Brain microvascular endothelial cell (primary cell): ENCODE results near the gene YBX2.
A peak's percentile ranks its signal among the peaks of the same experiment; 100 is the strongest.

Experiments
- DNase-seq: peaks from one replicate; pipeline ENCODE4 v3.0.0-alpha.2; 2020
- H3K27ac ChIP-seq: fragments of 250-450 bp; sonication (Bioruptor Pico); 2 replicates; pipeline ENCODE4 v1.5.1; 2020; ENCODE audit warnings: mild to moderate bottlenecking, moderate library complexity
- H3K27me3 ChIP-seq: fragments of 250-450 bp; sonication (Bioruptor Pico); replicated peaks from 2 replicates; pipeline ENCODE4 v1.5.1; 2020; ENCODE audit warnings: mild to moderate bottlenecking
- H3K36me3 ChIP-seq: fragments of 250-450 bp; sonication (Bioruptor Pico); replicated peaks from 2 replicates; pipeline ENCODE4 v1.5.1; 2020; ENCODE audit warnings: mild to moderate bottlenecking
- H3K4me3 ChIP-seq: 2 replicates; pipeline ENCODE4 v1.5.1; 2011; ENCODE audit warnings: low read depth, mild to moderate bottlenecking, control low read depth, low read length, moderate library complexity
- in situ Hi-C: cut with HindIII; loops from 2 replicates; pipeline ENCODE4 v1.10.0; 2017; ENCODE audit warnings: low sequenced_read_pairs, low pct_ligation_motif_present
- TF ChIP-seq, protein P1 (sequence below): IDR thresholded peaks from 2 replicates; pipeline ENCODE4 v1.5.1; 2011; ENCODE audit warnings: low read depth, mild to moderate bottlenecking, moderate library complexity, low read length, control low read depth, inconsistent platforms; ENCODE audit errors: missing control alignments

The YBX2 gene

DNA sequence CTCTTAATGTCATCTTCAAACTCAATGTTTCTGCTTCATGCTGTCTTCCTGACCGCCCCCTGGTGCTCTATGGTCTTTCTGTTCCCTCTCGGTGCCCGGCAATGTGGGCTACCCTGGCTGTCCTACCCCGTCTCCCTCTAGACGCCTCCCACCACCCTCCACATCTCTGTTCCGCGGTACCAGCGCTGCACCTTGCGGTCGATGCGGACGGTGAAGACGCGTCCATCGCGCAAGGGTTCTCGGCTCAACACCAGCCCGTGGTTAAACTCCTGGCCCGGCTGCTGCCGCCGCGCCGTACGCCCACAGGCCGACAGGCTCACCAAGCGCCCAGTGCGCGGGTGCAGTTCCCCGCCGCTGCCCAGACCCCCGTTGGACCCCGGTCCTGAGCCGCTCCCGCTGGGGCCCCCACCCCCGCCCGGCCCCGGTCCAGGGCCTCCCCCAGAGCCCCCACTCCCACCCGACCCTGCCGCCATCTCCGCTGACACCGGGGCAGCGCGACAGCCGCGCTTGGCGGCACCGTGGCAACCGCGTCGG lies 34.5 kb upstream of the YBX2 start, which contains the start of gene NEURL4:
Gene NEURL4, minus strand, starts transcription at position 496 of the 534 bp plus-strand sequence. Its CDS starts 23 bp downstream, at position 473.
- in situ Hi-C loops: no loop called here
- peak; percentile 20 for DNase-seq

DNA sequence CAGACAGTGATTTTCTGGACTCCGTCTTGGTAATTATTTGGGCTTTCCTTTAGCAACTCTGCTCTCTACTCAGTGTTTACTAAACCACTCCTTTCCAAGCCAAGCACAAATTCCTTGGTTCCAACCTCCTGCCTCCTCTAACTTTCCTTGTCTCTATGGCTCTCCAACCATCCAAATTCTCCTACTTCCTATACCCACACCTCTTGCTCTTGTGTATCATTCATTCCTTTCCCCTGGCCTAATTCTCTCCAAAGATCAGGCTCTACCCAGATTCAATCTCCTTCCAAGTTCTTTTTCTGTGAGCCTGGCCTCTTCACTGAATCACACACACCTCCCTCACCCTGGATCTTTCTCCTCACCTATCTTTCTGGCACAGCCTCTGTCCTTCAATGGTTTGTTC lies 33.6 kb upstream of the YBX2 start:
- Histone ChIP-seq H3K27me3 (no peaks in the 10 kb centered on the region), H3K27ac (no peak overlapping the region), H3K4me3 (no peak overlapping the region), H3K36me3 (peaks cover 19% of the 10 kb centered on the region)
- no peak for DNase-seq
- in situ Hi-C loops: no loop called here
- TF ChIP-seq, protein P1, sequence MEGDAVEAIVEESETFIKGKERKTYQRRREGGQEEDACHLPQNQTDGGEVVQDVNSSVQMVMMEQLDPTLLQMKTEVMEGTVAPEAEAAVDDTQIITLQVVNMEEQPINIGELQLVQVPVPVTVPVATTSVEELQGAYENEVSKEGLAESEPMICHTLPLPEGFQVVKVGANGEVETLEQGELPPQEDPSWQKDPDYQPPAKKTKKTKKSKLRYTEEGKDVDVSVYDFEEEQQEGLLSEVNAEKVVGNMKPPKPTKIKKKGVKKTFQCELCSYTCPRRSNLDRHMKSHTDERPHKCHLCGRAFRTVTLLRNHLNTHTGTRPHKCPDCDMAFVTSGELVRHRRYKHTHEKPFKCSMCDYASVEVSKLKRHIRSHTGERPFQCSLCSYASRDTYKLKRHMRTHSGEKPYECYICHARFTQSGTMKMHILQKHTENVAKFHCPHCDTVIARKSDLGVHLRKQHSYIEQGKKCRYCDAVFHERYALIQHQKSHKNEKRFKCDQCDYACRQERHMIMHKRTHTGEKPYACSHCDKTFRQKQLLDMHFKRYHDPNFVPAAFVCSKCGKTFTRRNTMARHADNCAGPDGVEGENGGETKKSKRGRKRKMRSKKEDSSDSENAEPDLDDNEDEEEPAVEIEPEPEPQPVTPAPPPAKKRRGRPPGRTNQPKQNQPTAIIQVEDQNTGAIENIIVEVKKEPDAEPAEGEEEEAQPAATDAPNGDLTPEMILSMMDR: no peak

More for the DNA sequence above, 34.5 kb upstream of the YBX2 start, which contains the start of gene NEURL4:
- H3K4me3 ChIP-seq: peak within 1 kb of the TSS; percentile 94
- H3K27me3 ChIP-seq: no peaks in the 10 kb centered on the region
- TF ChIP-seq, protein P1: peak; percentile 35
- H3K27ac ChIP-seq: peak within 1 kb of the TSS; percentile 70
- peaks cover 10% of the 10 kb centered on the region for H3K36me3 ChIP-seq

GRCh38 chr17:7327501-7327900 lies 33.1 kb upstream of the YBX2 start:
- TF ChIP-seq, protein P1: no peak
- no peak for DNase-seq
- Histone ChIP-seq H3K27ac (no peak overlapping the region), H3K4me3 (no peak overlapping the region), H3K36me3 (peaks cover 24% of the 10 kb centered on the region), H3K27me3 (no peaks in the 10 kb centered on the region)
- in situ Hi-C loops: no loop called here

DNA sequence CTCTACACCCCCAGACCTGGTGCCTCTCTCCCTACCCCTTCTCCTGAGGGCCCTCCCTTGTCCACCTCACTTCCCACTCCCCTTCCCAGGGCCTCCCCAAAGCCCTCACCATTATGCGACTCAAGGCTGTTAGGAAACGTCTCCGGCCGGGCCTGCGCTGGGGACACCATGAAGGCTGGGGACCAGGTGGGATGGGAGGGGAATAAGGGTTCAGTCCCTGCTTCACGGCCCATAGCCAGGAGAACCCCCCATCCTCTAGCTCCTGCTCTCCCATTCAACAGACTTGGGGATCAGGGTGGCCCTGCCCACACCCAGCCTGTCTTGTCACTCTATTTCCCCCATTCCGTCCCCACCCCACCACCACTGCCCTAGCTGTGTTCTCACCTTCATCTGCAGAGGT lies 32.6 kb upstream of the YBX2 start:
- H3K4me3 ChIP-seq: no peak overlapping the region
- no peaks in the 10 kb centered on the region for H3K27me3 ChIP-seq
- TF ChIP-seq, protein P1: no peak
- peaks cover 28% of the 10 kb centered on the region for H3K36me3 ChIP-seq
- no peak for DNase-seq
- in situ Hi-C loops: no loop called here
- H3K27ac ChIP-seq: no peak overlapping the region

DNA sequence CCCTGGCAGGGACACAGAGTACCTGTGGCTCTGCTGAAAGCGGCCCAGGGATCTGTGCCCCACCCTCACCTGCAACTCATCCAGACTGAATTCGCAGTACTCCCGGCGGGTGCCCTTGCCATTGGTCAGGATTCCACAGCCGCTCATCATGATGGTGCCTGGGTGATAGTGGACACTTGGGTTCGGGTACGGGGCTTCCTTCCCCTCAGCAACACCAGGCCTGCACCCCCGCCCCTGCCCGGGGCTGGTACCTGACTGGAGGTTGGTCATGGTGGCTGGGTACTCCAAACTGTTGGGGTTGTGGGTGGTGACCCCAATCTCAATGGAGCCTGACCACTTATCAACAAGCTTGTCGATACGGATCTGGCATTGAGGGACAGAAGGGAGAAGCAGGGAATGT lies 31.7 kb upstream of the YBX2 start:
- Histone ChIP-seq H3K36me3 (peaks cover 37% of the 10 kb centered on the region), H3K27ac (no peak overlapping the region), H3K4me3 (no peak overlapping the region), H3K27me3 (no peaks in the 10 kb centered on the region)
- DNase-seq: no peak
- in situ Hi-C loops: no loop called here
- TF ChIP-seq, protein P1: no peak

- in situ Hi-C loops: no loop called here
- Histone ChIP-seq H3K27ac (no peak overlapping the region), H3K27me3 (no peaks in the 10 kb centered on the region), H3K36me3 (peaks cover 43% of the 10 kb centered on the region), H3K4me3 (no peak overlapping the region)
- TF ChIP-seq, protein P1: no peak
- no peak for DNase-seq
These were observed 30.6 kb upstream of the YBX2 start for GRCh38 chr17:7325031-7325528.
